GM18505 (cell line): ENCODE results near the gene TTC34.
"Not testable (repeated sequence)": the region's sequence is repeated elsewhere in the genome, so short reads cannot be mapped to it uniquely, and the experiment has no call there.

Source experiments
- ATAC-seq: cut with Tn5 transposase; IDR thresholded peaks from one replicate; pipeline ENCODE4 v1.9.1; 2021; ENCODE audit not compliant: unreplicated experiment
- POLR2A ChIP-seq: IDR thresholded peaks from 4 replicates; pipeline ENCODE4 v1.6.1; 2011; ENCODE audit warnings: borderline replicate concordance; ENCODE audit not compliant: insufficient read depth, insufficient read length; ENCODE audit errors: extremely low read depth

The TTC34 gene

DNA sequence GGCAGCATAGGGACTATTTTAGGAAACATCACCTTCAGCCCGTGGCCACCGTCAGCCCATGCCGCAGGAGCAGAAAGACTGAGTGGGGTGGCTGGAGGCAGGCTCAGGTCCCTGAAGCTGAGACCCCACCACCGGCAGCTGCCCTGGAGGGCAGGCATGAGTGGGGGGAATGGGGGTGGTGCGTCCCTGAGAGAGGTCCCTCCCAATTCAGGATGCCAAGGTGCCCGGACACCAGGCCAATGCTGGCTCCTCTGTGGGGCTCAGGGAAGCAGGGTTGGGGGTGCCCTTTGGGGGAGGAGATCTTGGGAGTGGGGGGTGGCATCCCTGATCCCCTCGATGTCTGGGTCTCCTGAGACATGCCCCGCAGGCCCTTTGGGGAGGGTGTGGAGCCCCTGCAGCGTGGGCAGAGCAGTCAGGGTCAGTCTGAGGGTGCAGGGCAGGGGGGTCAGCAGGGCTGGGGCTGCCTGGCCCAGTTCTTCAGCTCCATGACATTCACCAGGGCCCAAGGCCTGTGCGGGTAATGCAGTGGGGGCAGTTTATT lies 998 bp upstream of the TTC34 start:
- no peak for ATAC-seq

DNA sequence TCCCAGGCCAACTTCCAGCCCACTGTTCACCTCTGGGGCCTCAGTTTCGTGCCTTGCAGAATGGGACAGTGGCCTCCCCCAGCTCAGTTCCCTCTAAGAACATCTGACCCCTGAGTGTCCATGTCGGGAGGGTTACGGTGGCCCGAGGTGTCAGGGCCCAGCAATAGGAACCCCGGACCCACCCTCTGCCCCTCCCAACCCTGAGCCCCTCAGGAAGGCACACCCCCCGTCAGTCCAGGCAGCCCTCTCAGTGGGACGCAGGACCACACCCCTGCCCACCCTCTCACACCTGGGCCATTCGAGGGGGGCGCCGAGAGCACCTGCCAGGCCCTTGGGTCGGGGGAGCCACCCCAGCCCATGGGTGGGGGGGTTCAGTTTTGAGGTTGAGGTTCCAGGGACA lies 447 bp downstream of the TTC34 start:
- TF ChIP-seq POLR2A = no peak
- no peak for ATAC-seq

More for the DNA sequence above, 998 bp upstream of the TTC34 start:
- TF ChIP-seq POLR2A = no peak

DNA sequence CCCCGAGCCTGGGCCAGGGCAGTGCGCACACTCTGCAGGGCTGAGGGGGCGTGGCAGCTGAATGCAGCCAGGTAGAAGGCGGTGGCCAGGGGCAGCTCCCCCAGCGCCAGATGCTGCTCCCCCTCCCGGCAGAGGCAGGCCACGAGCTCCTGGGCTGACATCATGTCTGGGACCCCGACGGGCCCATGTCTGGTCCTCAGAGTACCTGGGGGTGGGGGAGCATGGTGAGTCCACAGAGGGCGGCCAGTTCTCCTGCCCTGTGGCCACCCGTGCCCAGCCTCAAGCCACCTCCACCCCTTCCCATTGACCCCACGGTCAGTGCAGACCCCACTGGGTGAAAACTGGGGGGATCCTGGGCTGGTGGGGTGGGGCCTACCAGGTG lies 838 bp downstream of the TTC34 start:
- ATAC-seq = no peak
- TF ChIP-seq POLR2A = no peak

DNA sequence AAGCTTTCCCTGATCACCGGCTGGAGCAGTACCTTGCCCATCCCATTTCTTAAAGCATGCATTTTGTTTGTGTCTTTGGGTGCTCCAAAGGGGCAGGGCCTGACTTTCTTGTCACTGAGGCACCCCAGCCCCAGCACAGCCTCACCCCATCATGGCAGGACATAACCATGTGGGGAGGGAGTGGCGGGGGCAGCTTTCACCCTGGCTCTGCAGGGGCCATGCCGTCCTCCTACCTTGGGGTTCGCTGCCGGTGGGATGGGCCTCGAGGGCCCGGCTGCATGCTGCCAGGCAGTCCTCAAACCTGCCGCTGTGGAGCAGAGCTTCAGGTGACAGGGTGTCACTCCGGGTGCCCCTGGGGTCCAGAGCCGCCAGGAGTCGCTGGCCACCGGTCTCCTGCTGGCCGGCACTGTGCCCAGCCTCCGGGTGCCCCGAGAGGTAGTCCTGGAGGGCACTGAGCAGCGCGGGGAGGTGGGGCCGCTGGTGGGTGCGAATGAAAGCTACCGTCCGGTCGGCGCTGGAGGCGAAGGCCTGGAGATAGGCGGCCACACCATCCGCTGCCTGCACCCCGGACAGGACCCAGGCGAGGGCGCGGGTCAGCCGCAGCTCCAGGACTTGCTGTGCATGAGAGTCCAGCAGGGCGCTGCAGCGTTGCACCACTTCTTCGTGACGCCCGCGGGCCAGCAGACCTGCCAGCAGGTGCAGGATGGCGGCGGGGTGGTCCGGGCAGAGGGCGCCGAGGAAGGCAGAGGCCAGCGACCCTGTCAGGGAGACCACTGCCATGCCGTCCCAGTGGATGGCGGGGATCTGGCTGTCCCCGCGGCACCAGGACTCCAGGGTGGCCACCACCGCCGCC lies 1.5 kb downstream of the TTC34 start:
- ATAC-seq = no peak
- no peak for TF ChIP-seq POLR2A

DNA sequence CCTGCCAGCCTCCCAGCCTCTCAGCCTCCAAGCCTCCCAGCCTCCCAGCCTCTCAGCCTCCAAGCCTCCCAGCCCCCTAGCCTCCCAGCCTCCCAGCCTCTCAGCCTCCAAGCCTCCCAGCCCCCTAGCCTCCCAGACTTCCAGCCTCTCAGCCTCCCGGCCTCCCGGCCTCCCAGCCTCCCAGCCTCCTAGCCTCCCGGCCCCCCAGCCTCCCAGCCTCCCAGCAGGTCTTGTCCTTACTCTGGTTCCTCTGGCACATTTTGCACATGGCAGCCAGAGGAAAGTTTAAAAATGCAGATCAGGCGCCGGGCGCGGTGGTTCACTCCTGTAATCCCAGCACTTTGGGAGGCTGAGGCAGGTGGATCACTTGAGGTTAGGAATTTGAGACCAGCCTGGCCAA lies 2.5 kb downstream of the TTC34 start:
- ATAC-seq = not testable (repeated sequence)

DNA sequence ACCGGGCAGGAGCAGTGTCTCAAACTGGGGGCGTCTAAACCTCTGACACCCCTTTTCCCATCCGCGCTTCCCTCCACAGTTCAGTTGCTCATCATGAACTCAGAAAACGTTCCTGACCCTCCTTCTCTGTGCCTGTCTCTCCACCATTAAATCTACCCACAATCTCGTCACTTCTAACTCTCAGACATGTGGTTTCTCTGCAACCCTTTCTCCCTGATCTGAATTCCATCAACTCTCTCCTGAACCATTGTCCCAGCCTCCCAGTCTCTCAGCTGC lies 3.8 kb downstream of the TTC34 start:
- ATAC-seq = no peak
- TF ChIP-seq POLR2A = no peak

DNA sequence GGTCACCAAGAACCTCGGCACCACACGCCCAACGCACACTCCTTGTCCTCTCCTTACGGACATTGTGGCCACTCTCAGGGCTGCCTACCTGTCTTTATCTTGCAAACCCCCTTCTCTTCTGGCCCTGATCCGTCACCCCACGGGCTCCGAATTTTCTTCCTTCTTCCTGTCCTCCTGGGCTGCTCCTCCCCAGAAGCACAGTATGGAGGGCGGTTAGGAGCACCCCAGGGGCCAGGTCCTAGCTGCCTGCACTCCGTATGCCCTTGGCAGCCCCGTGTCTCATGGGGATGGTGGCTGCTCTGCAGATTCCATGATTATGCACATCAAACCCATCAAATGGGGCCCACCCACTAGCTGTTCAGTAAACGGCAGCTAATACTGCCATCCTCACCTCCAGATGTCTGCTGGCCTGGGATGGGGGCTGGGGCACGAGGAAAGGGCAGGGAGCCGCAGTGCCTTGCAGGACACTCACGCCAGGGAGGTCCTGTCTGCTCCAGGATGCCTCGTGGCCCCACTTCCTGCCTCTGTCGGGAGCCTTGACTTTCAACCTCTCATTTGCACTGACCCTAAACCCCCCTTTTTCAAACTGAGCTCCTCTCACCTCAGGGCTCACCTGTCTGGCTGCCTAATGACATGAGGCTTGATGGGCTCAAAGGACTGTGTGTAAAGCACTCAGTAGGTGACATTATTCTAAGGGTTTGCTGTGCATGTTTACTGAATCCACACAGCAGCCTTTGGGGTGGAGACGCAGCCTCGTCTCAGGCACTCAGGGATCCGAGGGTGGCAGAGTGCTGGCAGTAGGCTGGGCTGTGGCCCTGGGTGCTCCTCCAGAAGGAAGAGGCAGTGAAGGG lies 4.4 kb downstream of the TTC34 start:
- TF ChIP-seq POLR2A = no peak

DNA sequence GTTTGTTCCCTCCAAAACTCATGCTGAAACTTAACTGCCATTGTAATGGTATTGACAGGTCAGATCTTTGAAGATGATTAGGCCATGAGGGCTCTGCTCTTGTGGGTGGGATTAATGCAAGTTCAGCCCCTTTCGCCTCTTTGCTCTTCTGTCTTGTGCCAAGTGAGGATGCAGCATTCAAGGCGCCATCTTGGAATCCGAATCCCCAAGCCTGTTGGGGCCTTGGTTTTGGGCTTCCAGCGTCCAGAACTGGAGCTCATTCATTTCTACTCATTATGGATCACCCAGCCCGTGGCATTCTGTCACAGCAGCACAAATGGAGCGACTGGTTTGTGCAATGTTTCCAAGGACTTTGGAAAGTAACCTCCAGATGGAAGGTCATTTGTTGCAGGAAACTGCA lies 5.6 kb downstream of the TTC34 start:
- no peak for TF ChIP-seq POLR2A
- no peak for ATAC-seq

More for the DNA sequence above, 4.4 kb downstream of the TTC34 start:
- ATAC-seq = no peak

DNA sequence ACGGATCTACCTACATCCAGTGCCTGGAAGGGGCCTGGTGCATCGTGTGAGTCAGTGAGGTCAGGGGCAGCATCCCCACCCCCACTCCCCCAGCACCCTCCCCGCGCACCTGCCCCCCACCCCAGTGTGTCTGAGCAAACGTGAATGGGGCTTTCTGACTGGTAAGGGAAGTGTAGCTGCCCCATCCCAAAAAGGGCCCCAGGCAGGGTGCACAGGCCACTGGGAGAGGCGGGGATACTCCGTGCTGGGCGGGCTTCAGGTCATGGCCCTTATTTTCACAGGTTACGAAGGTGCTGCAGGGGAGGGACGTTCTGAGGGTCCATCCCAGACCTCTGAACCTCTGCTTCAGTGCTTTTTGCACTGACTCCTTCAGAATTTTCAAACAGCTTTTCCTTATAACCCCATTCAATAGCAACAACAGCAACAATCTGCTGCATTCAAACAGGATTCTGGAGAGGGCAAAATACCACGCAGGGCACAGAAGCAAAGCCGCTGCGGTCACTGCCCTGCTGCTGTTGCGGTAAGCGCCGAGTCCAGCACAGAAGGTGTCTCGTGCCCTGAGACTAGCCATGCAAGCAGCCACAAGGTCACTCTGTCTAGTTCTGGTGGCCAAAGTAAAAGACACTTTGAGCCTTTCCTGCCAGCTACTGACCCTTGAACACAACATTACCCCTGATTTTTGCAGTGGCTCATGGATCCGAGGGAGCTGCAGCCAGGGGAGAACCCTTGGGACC lies 10.3 kb downstream of the TTC34 start:
- TF ChIP-seq POLR2A = no peak
- no peak for ATAC-seq

DNA sequence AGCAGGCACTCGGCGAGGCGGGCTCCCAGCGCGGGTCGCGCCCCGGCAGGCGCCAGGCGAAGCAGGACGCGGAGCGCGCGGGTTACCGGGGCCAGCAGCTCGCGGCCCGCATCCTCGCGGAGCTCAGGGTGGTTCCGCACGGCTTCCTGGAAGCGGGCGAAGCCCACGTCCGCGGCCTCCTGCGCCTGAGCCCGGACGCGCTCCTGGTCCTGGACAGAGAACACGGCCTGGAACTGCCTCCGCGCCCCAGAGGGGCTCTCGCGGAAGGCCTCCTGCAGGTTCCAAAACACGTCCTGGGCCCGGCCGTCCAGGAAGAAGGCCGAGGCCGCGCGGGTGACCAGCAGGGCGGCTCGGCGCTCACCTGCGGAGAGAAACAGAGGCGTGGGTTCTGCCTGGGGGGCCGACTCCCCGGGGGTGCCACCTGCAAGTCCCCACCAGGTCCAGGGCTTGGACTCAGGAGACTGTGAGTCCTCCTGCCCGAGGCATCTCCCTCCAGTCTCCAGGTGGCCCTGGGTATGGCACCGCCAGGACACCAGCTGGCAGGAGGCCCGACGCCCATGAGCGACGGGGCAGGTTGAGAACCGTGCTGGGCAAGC lies 11.4 kb downstream of the TTC34 start:
- TF ChIP-seq POLR2A = no peak
- ATAC-seq = no peak

DNA sequence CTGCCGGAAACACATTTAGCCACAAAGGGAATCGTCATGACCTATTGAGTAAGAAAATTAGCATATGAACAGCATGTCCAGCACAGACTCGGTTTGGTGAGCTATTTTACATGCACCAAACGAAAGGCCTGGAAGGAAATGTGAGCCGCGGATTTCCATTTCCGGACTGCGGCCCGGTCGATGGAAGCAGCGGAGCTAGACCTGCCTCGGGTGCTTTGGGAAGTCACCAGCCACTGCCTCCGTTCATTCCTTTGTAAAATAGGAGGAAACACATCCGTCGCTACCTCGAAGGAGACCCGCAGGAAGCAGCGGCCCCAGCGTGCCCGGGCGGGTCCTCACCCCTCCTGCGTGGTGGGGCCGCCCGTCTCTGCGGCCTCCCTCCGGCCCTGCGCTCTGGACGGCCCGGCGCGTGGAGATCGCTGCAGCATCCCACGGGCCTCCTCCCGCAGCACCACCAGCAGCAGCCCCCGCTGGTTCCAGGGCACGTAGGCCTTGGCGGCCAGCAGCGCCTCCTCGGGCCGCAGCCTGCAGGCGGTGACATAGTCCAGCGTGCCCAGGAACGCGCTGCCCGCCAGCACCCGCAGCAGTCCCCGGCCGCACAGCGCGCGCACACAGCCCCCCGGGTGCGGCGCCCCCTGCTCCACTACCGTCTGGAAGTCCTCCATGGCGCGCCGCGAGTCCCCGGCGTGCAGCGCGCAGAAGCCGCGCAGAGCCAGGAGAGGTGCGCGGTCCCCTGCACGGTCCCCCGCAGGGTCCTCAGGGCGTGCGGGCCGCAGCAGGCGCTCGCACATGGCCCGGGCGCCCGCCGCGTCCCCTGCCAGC lies 12.1 kb downstream of the TTC34 start:
- TF ChIP-seq POLR2A = no peak
- ATAC-seq = no peak

DNA sequence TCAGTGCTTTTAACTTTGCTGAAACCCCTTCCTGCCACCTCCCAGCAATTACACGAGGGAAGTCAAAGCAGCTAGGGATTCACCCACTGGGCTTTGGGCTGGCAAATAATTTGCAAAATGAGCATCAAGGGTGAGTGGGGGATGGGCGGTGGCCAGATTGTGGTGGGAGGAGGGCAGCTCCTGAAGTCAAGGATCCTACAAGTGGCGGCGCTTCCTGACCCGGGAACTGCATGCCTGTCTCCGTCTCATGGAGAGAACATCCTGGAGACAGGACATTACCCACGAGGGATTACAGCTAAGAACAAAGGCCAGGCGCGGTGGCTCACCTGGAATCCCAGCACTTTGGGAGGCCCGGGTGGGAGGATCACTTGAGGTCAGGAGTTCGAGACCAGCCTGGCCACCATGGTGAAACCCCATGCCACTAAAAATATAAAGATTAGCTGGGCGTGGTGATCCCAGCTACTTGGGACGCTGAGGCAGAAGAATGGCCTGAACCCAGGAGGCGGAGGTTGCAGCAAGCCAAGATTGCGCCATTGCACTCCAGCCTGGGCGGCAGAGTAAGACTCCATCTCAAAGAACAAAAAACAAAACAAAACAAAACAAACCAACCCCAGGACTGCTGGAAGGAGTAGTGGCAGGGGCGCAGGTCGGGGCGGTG lies 12.9 kb downstream of the TTC34 start:
- ATAC-seq = no peak
- TF ChIP-seq POLR2A = no peak
